Neural progenitor cell (in vitro differentiated cells): ENCODE data around the gene PTGES2. TPM values are rescaled to one million over a fixed set of nuclear protein-coding genes. Genes with fewer than 3 reads are reported as not detected.

Source experiments
- DNase-seq: peaks from one replicate; pipeline ENCODE4 v3.0.0-alpha.2; 2016; ENCODE audit warnings: low spot score
- H2AFZ ChIP-seq: fragments of 200-600 bp; sonication (generic); replicated peaks from 2 replicates; pipeline ENCODE4 v1.6.1; 2016; ENCODE audit warnings: antibody characterized with exemption
- H3F3A ChIP-seq: fragments of 200-600 bp; sonication (generic); 2 replicates; pipeline ENCODE4 v1.6.1; 2016; ENCODE audit warnings: antibody characterized with exemption, low read depth
- H3K27ac ChIP-seq: fragments of 200-600 bp; sonication (generic); 2 replicates; pipeline ENCODE4 v1.5.1; 2016; ENCODE audit warnings: mild to moderate bottlenecking
- H3K27me3 ChIP-seq: fragments of 200-600 bp; sonication (generic); 2 replicates; pipeline ENCODE4 v1.6.1; 2016; ENCODE audit warnings: mild to moderate bottlenecking, moderate library complexity
- H3K36me3 ChIP-seq: fragments of 200-600 bp; sonication (generic); 2 replicates; pipeline ENCODE4 v1.5.1; 2016
- H3K4me1 ChIP-seq: fragments of 200-600 bp; sonication (generic); 2 replicates; pipeline ENCODE4 v1.6.1; 2016; ENCODE audit warnings: mixed run types
- H3K4me2 ChIP-seq: fragments of 200-600 bp; sonication (generic); 2 replicates; pipeline ENCODE4 v1.6.1; 2016
- H3K4me3 ChIP-seq: fragments of 200-600 bp; sonication (generic); 2 replicates; pipeline ENCODE4 v1.5.1; 2016
- H3K79me2 ChIP-seq: fragments of 200-600 bp; sonication (generic); 2 replicates; pipeline ENCODE4 v1.6.1; 2016; ENCODE audit warnings: low read depth
- H3K9ac ChIP-seq: fragments of 200-600 bp; sonication (generic); 2 replicates; pipeline ENCODE4 v1.6.1; 2016
- H3K9me3 ChIP-seq: fragments of 200-600 bp; sonication (generic); 2 replicates; pipeline ENCODE4 v1.5.1; 2016; ENCODE audit warnings: low read depth
- H4K20me1 ChIP-seq: fragments of 200-600 bp; sonication (generic); 2 replicates; pipeline ENCODE4 v1.6.1; 2016; ENCODE audit warnings: low read depth
- H3K27ac Mint-ChIP-seq: 3 replicates; pipeline ENCODE4 v1.8.0; 2021; ENCODE audit warnings: mixed read lengths
- H3K27me3 Mint-ChIP-seq: 2 replicates; pipeline ENCODE4 v1.8.0; 2022; ENCODE audit warnings: low read depth, mild to moderate bottlenecking, inconsistent platforms, moderate library complexity, mixed read lengths; ENCODE audit not compliant: insufficient read depth
- H3K36me3 Mint-ChIP-seq: 3 replicates; pipeline ENCODE4 v1.8.0; 2021; ENCODE audit warnings: mixed read lengths
- H3K4me1 Mint-ChIP-seq: 3 replicates; pipeline ENCODE4 v1.8.0; 2021; ENCODE audit warnings: mixed read lengths
- H3K4me3 Mint-ChIP-seq: 3 replicates; pipeline ENCODE4 v1.8.0; 2021; ENCODE audit warnings: mild to moderate bottlenecking, moderate library complexity, mixed read lengths
- H3K9me3 Mint-ChIP-seq: 3 replicates; pipeline ENCODE4 v1.8.0; 2020; ENCODE audit warnings: mixed read lengths
- CTCF ChIP-seq: fragments of 200-600 bp; sonication (generic); IDR thresholded peaks from 2 replicates; pipeline ENCODE4 v1.5.1; 2017; ENCODE audit warnings: antibody characterized with exemption, mild to moderate bottlenecking
- EZH2 ChIP-seq: fragments of 200-600 bp; sonication (generic); IDR thresholded peaks from 2 replicates; pipeline ENCODE4 v1.6.1; 2017; ENCODE audit warnings: antibody characterized with exemption, mild to moderate bottlenecking, moderate library complexity
- EZH2phosphoT487 ChIP-seq: fragments of 200-600 bp; sonication (generic); IDR thresholded peaks from 2 replicates; pipeline ENCODE4 v1.6.1; 2017; ENCODE audit warnings: antibody characterized with exemption
- total RNA-seq: library from RNA; depleted of rRNA; stranded (reverse); fragments of >200 nt; gene quantifications from 2 replicates; pipeline ENCODE4 v1.2.3, GENCODE V29; 2015; ENCODE audit warnings: low replicate concordance

PTGES2 gene
- total RNA-seq, 1 donor from 2014 or later, result 25.7 TPM

- peaks cover 20% of the 10 kb centered on the region for H3F3A ChIP-seq
- no peak overlapping the region for H3K9ac ChIP-seq
- Mint-ChIP-seq H3K36me3 (peaks cover 4% of the 10 kb centered on the region), H3K4me1 (peaks cover 29% of the 10 kb centered on the region), H3K4me3 (no peak overlapping the region), H3K27me3 (peaks cover 6% of the 10 kb centered on the region), H3K9me3 (no peaks in the 10 kb centered on the region), H3K27ac (no peak overlapping the region)
- no peak for TF ChIP-seq EZH2phosphoT487
- TF ChIP-seq CTCF, result no peak
- TF ChIP-seq EZH2, result no peak
- H3K27me3 ChIP-seq, result no peaks in the 10 kb centered on the region
- H3K4me3 ChIP-seq, result no peak overlapping the region
- H3K79me2 ChIP-seq, result peaks cover 13% of the 10 kb centered on the region
- no peak for DNase-seq
- H3K9me3 ChIP-seq, result no peaks in the 10 kb centered on the region
- H4K20me1 ChIP-seq, result peaks cover 11% of the 10 kb centered on the region
- no peak overlapping the region for H3K4me2 ChIP-seq
- no peak overlapping the region for H2AFZ ChIP-seq
- no peak overlapping the region for H3K27ac ChIP-seq
- H3K36me3 ChIP-seq, result no peaks in the 10 kb centered on the region
- peaks cover 9% of the 10 kb centered on the region for H3K4me1 ChIP-seq
These were observed 41.6 kb downstream of the PTGES2 start for GRCh38 chr9:128085943-128086342.

GRCh38 chr9:128084746-128085145, 42.8 kb downstream of the PTGES2 start:
- Histone ChIP-seq H3K4me3 (no peak overlapping the region), H3K9me3 (no peaks in the 10 kb centered on the region), H3K4me2 (no peak overlapping the region), H4K20me1 (peaks cover 12% of the 10 kb centered on the region), H3F3A (peaks cover 30% of the 10 kb centered on the region), H3K27me3 (no peaks in the 10 kb centered on the region), H3K9ac (no peak overlapping the region), H2AFZ (no peak overlapping the region), H3K4me1 (peaks cover 12% of the 10 kb centered on the region), H3K36me3 (no peaks in the 10 kb centered on the region), H3K79me2 (peaks cover 20% of the 10 kb centered on the region), H3K27ac (no peak overlapping the region)
- H3K4me3 Mint-ChIP-seq, result no peak overlapping the region
- no peak overlapping the region for H3K27ac Mint-ChIP-seq
- peaks cover 27% of the 10 kb centered on the region for H3K4me1 Mint-ChIP-seq
- no peaks in the 10 kb centered on the region for H3K9me3 Mint-ChIP-seq
- TF ChIP-seq EZH2phosphoT487 (no peak), EZH2 (no peak), CTCF (no peak)
- no peak for DNase-seq
- H3K27me3 Mint-ChIP-seq, result peaks cover 6% of the 10 kb centered on the region
- H3K36me3 Mint-ChIP-seq, result peaks cover 2% of the 10 kb centered on the region

DNA sequence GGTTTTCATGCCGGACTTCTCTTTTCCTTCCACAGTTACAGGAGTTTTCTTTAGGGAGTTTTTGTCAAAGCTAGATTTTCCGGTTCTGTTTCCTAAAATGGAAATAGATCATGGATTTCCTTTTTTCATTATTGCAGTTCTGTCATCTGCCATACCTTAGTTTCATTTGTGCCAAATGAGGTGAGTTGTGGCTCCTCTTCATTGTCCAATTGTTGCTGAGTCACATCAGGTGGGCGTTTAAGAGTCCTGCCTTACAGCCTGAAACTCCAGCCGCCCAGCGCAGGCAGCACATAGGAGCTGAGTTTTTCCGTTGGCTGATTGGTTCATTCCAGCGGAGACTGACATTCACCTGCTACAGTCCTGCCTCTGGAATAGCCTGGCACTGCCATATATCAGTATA, 45.4 kb downstream of the PTGES2 start:
- H3K27me3 ChIP-seq, result no peaks in the 10 kb centered on the region
- H3K79me2 ChIP-seq, result peaks cover 23% of the 10 kb centered on the region
- peaks cover 36% of the 10 kb centered on the region for H3K4me1 Mint-ChIP-seq
- H3K9me3 ChIP-seq, result no peaks in the 10 kb centered on the region
- H3K36me3 Mint-ChIP-seq, result peaks cover 7% of the 10 kb centered on the region
- peaks cover 30% of the 10 kb centered on the region for H3F3A ChIP-seq
- H3K9me3 Mint-ChIP-seq, result no peaks in the 10 kb centered on the region
- peaks cover 6% of the 10 kb centered on the region for H3K27me3 Mint-ChIP-seq
- no peak overlapping the region for H3K4me3 ChIP-seq
- no peak for TF ChIP-seq EZH2phosphoT487
- TF ChIP-seq CTCF, result no peak
- no peak for TF ChIP-seq EZH2
- no peak overlapping the region for H3K27ac ChIP-seq
- H2AFZ ChIP-seq, result no peak overlapping the region
- peak overlapping the region; percentile 45 for H3K4me2 ChIP-seq
- peaks cover 12% of the 10 kb centered on the region for H3K4me1 ChIP-seq
- peak overlapping the region; percentile 19 for H3K27ac Mint-ChIP-seq
- H3K4me3 Mint-ChIP-seq, result no peak overlapping the region
- H3K36me3 ChIP-seq, result no peaks in the 10 kb centered on the region
- H3K9ac ChIP-seq, result no peak overlapping the region
- H4K20me1 ChIP-seq, result peaks cover 12% of the 10 kb centered on the region
- peak; percentile 50 for DNase-seq
